HG02973 (cell line): ENCODE measurements around the gene COBL.

Experiments used
- ATAC-seq: cut with Tn5 transposase; IDR thresholded peaks from one replicate; pipeline ENCODE4 v1.9.1; 2021; ENCODE audit warnings: moderate library complexity; ENCODE audit not compliant: unreplicated experiment

COBL gene

DNA sequence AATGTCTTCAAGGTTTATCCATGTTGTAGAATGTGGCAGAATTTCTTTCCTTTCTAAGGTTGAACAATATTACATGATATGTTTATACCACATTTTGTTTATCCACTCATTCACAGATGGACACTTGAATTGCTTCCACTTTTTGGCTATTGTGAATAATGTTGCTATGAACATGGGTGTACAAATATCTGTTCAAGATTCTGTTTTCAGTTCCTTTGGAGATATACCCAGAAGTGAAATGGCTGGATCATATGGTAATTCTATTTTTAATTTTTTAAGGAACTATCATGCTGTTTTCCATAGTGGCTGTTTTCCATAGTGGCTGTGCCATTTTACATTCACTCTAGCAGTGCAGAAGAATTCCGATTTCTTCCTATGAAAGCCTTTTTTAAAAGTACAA, 339.2 kb downstream of the COBL start:
- no peak for ATAC-seq

DNA sequence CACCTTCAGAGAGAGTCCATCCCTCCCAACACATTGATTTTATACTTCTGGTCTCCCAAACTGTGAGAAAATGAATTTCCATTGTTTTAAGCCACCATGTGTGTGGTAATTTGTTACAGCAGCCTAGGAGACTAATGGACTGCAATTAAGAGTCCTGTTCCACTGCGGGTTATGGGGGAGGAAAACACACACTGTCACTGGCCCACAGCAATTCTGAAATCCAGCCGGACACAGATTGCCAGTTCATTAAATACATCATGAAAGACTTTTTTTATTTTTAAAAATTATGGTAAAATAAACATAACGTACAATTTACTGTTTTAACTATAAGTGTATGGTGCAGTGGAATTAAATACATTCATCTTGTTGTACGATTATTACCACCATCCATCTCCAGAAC, 340.5 kb downstream of the COBL start:
- ATAC-seq, result no peak

DNA sequence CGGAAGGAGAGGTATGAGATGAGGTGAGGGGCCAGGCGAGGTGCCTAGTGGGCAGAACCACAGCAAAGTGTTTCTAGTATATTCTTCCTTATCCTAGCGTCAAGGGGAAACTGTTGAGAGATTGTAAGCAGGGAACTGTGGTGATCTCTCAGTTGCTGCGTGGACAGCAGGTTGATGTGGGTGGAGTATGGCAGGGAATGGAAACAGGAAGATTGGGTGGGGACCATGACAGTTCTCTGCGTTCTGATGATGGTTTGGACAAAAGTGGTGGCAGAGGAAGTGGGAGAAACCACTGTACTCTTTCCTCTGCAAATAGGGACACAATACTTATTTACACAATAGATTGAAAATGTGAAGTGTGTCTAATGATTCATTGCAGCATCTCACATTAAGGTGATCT, 342.4 kb downstream of the COBL start:
- no peak for ATAC-seq

DNA sequence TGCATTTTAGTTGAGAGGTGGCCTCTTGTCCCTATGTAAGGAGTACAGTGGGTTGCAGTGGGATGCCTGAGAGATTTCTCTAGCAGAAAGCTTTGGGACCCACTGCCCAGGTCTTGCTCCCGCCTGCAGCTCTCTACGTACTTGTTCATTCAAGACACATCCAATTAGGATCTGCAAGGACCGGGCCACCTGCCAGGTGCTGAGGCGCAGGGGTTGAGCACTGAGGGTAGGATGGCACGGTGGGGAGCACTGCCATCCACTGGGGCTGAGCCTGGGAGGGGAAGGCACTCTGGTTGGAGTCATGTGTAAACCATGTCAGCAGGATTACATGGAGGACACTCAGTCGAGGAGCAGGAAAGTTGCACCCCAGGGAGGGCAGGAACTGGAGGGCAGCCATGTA, 342.8 kb downstream of the COBL start:
- no peak for ATAC-seq

DNA sequence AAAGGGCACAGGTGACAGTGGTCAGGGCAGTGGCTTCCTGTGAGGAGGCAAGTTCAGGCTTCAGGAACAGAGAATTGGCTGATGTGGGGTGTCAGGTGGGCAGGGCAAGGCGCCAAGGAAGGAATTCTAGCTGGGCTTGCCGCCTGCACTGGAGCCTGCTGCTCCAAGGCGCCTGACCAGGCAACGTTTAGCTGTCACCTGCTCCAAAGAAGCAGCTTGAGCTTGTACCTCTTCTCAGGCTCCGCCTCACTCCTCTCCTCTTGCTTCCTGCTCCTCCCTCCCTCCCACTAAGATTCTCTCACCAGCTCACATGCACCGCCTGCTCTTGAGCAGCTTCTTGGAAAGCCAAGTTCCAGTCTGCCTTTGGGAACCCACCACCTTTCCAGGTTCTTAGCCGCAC, 346.5 kb downstream of the COBL start:
- ATAC-seq, result no peak
